ENCODE results near the gene OXSR1.
"Not testable (repeated sequence)": the region's sequence is repeated elsewhere in the genome, so short reads cannot be mapped to it uniquely, and the experiment has no call there.

DNA sequence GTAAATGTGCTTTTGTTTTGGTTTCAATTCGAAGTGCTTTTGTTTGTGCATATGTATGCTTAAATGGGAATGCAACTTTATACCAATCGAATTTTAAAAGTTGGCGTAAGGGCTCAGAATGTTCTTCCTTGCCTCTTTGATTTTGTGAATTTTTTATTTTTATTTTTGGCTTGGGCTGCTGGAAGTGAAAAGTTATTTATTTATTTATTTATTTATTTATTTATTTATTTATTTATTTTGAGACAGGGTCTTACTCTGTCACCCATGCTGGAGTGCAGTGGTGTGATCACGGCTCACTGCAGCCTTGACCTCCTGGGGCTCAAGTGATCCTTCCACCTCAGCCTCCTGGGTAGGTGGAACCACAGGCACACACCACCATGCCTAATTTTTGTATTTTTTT, 77.5 kb downstream of the OXSR1 start:
- TF ChIP-seq, protein P1, sequence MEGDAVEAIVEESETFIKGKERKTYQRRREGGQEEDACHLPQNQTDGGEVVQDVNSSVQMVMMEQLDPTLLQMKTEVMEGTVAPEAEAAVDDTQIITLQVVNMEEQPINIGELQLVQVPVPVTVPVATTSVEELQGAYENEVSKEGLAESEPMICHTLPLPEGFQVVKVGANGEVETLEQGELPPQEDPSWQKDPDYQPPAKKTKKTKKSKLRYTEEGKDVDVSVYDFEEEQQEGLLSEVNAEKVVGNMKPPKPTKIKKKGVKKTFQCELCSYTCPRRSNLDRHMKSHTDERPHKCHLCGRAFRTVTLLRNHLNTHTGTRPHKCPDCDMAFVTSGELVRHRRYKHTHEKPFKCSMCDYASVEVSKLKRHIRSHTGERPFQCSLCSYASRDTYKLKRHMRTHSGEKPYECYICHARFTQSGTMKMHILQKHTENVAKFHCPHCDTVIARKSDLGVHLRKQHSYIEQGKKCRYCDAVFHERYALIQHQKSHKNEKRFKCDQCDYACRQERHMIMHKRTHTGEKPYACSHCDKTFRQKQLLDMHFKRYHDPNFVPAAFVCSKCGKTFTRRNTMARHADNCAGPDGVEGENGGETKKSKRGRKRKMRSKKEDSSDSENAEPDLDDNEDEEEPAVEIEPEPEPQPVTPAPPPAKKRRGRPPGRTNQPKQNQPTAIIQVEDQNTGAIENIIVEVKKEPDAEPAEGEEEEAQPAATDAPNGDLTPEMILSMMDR (IDR thresholded peaks at IDR 0.05), result not testable (repeated sequence)
- not testable (repeated sequence) for TF ChIP-seq POLR2A (IDR thresholded peaks at IDR 0.05)

All from uterus (tissue), 2 donors.